Peyer's patch (tissue), 4 donors: ENCODE results near the gene PHF11.

Experiments
- POLR2A ChIP-seq, 2 donors: fragments of 450-650 bp; IDR thresholded peaks; one replicate each; pipeline ENCODE4 v1.5.1; 2017; ENCODE audit warnings: antibody characterized with exemption in 2 of 2, mild to moderate bottlenecking in 2 of 2, moderate library complexity in 2 of 2
- TF ChIP-seq, protein P1 (sequence below), 6 experiments: fragments of 450-650 bp in 4 of 6; fragments of 200-600 bp in 2 of 6; sonication (generic) in 1 of 6; IDR thresholded peaks; one replicate each; pipeline ENCODE4 v1.5.1; 2017 to 2019; ENCODE audit warnings: antibody characterized with exemption in 6 of 6, mild to moderate bottlenecking in 3 of 6, moderate library complexity in 1 of 6

DNA sequence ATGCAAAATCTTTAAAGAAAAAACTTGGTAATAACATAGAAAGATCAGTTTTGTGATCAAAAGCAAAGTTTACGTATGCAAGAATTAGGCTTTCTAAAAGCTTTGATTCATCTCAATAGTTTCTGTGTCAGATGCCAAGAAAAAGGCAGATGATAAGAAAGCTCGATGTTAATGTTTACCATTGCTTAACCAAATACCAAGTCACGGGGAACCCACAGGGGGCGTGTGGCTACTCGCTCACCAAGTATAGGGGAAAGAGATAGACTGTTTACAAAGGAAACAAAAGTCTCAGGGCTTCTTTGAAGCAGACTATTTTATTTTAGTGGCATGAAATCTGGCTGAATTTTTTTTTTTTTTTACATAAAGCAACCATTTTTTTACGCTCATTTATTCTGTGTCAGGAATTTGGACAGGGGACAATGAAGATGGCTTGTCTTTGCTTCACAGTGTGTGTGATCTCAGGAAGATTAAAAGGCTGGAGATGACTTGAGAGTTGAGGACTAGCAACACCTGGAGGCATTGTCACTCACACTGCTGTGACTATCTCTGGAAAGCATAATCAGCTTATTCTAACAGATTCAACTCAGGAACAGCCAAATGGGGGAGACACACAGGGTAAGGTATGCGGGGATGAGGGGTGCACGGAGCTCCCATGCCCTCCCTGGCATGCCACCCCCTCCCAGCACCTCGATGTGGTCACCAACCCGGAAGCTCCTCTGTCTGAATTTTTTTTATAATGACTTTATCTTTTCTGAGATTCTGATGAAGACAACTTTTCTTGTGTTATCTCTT lies 64.7 kb downstream of the PHF11 start:
- TF ChIP-seq, protein P1, sequence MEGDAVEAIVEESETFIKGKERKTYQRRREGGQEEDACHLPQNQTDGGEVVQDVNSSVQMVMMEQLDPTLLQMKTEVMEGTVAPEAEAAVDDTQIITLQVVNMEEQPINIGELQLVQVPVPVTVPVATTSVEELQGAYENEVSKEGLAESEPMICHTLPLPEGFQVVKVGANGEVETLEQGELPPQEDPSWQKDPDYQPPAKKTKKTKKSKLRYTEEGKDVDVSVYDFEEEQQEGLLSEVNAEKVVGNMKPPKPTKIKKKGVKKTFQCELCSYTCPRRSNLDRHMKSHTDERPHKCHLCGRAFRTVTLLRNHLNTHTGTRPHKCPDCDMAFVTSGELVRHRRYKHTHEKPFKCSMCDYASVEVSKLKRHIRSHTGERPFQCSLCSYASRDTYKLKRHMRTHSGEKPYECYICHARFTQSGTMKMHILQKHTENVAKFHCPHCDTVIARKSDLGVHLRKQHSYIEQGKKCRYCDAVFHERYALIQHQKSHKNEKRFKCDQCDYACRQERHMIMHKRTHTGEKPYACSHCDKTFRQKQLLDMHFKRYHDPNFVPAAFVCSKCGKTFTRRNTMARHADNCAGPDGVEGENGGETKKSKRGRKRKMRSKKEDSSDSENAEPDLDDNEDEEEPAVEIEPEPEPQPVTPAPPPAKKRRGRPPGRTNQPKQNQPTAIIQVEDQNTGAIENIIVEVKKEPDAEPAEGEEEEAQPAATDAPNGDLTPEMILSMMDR (IDR thresholded peaks at IDR 0.05), result peak in 4 of 6 experiments; percentile 5 to 14 (median 8)
- TF ChIP-seq POLR2A (IDR thresholded peaks at IDR 0.05), result no peak
